NCI-H82 (cell line): Measurements from ENCODE around the gene ATP6V1G3.

Experiments used
- DNase-seq: peaks from one replicate; lab custom pipeline; 2025; lab: John Stamatoyannopoulos, UW

Gene ATP6V1G3, protein sequence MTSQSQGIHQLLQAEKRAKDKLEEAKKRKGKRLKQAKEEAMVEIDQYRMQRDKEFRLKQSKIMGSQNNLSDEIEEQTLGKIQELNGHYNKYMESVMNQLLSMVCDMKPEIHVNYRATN

DNA sequence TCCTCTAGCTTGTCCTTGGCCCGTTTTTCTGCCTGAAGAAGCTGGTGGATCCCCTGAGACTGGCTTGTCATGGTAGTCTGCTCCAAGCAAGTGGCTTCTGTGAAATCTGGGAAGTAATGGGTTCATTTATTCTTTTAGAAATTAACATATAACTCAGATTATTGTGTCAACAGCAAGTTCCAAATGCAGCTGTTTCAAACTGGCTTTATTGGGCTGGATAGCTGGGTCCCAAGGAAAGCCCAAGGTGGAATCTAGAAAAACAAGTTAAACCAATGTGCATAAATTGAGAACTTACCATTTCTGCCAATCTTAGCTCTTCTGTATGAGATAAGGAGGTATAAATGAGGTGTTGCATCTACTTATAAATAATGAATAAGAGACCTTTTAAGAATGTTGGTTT lies at the start of gene ATP6V1G3:
ATP6V1G3 (minus strand) TSS at position 101 of the 400 bp plus-strand sequence; CDS start at position 71, 30 bp downstream.
- no peak for DNase-seq

DNA sequence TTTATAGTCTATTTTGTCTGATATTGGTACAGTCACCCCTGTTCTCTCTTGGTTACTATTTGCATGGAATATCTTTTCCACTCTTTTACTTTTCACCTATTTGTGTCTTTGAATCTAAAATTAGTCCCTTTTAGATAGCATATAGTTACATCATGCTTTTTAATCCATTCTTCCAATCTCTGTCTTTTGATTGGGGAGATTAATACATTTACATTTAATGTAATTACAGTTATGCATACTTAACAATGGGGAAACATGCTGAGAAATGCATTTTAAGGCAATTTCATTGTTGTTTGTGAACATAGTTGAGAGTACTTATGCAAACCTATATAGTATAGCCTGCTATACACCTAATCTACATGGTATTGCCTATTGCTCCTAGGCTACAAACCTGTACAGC lies 48.4 kb upstream of the ATP6V1G3 start:
- no peak for DNase-seq

DNA sequence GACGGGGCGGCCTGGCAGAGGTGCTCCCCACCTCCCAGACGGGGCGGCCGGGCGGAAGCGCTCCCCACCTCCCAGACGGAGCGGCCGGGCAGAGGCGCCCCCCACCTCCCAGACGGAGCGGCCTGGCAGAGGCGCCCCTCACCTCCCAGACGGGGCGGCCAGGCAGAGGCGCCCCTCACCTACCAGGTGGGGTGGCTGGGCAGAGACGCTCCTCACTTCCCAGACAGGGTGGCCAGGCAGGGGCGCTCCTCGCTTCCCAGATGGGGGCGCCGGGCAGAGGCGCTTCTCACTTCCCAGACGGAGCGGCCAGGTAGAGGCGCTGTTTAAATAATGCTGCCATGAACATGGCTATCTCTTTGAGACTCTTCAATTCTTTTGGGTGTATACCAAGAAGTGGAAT lies 43.7 kb upstream of the ATP6V1G3 start:
- DNase-seq = no peak

DNA sequence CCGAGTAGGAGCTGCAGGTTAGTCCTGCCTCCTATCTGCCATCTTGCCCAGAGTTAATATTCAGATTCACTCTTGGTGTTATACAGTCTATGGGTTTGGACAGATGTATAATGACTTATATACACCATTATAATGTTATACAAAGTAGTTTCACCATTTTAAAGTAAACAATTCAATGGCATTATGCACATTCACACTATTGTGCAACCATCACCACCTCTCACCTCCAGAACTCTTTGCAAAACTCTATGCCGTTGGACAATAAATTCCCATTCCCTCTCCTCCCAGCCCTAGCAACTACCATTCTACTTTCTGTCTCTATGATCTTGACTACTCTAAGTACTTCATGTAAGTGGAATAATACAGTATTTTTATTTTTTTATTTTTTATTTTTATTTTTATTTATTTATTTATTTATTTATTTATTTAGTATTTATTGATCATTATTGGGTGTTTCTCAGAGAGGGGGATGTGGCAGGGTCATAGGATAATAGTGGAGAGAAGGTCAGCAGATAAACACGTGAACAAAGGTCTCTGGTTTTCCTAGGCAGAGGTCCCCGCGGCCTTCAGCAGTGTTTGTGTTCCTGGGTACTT lies 42.8 kb upstream of the ATP6V1G3 start:
- DNase-seq = peak; percentile 71

DNA sequence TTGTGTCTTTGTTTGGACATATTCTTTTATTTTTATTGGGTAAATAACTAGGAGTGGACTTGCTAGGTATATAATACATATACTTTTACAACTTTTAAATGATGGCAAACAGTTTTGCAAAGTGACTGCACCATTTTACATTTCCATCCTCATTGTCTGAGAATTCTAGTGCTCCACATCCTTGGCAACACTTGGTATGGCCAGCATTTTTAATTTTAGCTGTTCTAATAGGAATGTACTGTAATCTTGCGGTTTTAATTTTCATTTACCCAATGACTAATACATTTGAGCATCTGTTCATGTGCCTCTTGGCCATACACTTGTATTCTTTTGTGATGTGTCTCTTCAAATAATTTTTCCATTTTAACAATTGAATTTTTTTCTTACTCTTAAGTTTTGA lies 37.0 kb upstream of the ATP6V1G3 start:
- no peak for DNase-seq

DNA sequence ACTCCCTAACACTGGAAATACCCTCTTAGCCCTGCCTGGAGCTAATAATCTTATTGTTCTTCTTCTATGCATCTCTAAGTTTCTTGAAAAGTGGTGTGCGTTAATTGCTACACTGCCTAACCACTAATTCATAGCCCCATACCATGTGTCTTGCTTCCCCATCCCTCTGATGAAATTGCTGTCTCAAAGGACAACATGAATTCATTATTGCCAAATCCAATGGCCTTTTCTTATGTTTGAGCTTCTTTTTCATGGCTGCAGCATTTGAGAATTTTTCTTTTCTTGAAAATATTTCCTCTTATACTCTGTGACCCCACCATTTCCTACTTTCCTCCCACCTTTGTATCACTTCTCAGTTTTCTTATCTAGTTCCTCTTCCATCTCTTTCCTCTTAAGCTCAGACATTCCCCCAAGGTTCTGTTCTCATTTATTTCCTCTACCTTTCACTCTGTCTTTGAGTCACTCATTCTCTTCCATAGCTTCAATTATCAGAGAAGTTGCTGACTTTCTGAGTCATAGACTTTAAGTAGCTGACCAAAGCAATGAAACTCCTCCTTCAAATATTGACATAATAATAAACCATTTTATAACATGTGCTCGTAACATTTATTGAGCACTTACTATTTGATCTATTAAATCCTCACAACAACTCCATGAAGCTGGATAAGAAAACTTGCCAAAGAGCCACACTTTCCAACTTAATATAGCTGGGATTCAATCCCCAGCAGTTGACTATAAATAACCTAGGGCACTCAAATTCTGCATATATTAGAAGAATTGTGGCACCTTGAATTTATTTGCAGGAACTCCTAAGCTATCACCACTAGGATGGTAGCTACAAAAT lies 35.5 kb upstream of the ATP6V1G3 start:
- no peak for DNase-seq

DNA sequence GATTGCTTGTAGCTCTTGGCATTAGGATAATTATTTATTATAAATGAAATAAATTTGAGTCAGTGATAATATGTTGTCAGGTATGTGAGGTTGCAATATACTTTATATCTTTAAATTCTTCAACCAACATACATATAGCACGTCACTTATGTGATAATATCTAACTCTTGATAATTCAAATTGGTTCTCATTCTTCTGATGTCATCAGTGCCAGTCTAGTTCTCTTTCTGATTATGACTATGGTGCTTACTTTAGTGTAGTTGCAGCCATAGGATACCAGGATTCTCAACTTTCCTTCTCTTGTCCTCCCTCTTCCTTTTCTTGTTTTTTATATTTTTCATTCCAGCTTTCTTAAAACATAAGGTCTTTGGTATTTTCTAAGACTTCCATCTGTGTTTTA lies 34.8 kb upstream of the ATP6V1G3 start:
- DNase-seq = no peak

DNA sequence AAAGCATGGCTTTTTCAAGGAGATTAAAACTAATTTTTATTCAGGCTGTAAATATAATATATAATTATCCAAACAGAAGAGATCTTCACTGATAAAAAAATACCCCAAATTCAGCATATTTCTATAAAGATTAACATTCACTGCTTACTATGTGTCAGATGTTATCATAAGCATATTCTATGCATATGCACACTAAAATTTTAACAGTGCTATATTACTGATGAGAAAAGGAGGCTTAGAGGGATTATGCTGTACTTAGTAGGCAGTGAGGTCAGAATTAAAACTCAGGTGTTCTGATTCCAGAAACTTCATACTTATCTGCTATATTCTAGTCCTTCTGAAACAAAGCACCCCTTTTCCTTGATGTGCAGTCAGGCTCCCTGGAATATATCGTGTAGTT lies 33.8 kb upstream of the ATP6V1G3 start:
- peak; percentile 41 for DNase-seq

DNA sequence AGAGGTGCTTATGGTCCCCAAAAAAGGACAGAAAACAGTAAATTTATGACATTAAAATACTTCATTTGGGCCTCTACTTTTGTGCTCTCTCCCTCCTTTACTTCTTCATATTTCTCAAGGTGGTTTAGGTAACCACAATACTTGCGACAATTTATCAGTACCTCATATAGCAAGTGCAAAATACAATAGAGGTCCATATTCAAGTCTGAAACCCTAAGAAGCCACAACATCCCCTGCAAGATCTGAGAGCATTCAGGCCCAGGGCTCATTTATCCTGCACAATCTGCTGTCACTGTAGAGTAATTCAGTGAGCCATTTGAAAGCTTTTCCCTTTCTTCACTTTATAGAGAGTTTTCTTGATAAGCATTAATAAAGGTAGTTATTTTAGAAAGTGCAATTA lies 24.2 kb upstream of the ATP6V1G3 start:
- DNase-seq = no peak

DNA sequence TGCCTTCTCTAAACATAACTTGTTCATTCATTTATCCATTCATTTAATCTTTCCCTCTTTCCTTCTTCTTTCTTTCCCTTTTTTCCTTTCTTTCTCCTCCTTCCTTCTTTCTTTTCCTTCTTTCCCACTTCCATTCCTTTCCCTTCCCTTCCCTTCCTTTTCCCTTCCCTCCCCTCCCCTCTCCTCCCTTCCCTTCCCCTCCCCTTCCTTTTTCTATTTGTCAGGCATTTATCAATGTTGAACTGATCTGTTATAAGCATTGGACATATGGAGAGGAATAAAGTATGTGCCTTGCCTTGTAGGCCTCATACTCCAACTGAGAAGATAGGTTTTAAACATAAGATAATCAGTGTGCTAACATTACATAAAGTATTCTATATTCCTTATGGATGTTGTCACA lies 23.7 kb upstream of the ATP6V1G3 start:
- no peak for DNase-seq

DNA sequence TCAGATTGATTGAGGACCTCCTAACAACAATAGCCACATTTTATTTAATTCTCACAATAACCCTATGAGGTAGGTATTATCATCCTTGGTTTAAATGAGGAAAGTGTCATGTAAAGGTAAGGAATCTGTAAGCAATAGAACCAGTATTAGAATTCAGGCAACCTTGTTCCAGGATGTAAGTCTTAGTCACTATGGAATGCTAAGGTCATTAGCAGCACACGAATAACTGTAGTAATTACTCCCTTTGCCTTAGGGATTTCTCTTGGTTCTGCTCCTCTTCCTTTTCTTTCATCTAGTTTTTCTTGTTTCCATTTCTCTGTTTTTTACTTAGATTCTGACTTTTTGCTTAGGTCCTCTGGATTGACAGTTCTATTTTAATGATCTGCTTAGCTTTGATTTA lies 23.1 kb upstream of the ATP6V1G3 start:
- DNase-seq = no peak

DNA sequence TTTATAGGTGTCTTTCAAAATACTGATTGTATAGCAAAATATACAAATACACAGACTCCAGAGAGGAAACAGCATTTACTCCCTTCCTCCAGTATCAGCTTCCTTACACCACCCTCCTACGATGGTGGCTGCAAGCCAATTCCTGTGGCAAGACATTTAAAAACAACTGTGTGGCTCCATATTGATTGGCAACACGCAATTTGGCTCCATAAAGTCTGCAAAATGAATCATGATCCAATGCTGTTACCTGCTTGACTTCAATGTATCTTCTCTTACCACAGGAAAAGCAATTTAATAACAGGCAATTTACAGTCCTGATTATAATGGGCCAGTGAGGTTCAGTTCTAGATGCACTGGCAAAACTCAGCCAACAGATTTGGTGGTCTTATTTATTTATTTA lies 19.7 kb upstream of the ATP6V1G3 start:
- no peak for DNase-seq

DNA sequence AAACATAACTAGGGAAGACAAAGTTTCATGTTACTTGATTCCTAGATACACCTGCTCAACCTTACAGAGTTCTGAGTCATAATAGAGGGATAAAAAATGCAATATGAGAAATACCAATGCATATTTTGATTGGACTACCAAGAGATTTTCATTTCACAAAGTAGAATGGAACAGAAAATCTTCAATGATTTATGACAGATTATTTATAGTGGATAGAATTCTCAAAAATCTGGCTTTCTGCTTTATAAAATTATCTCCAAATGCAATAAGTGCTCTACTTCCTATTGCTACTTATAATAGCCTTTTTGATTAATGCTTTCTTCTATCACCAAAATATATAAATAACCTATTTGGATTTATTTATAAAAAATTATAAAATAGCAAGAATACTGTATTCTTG lies 18.9 kb upstream of the ATP6V1G3 start:
- DNase-seq = no peak

DNA sequence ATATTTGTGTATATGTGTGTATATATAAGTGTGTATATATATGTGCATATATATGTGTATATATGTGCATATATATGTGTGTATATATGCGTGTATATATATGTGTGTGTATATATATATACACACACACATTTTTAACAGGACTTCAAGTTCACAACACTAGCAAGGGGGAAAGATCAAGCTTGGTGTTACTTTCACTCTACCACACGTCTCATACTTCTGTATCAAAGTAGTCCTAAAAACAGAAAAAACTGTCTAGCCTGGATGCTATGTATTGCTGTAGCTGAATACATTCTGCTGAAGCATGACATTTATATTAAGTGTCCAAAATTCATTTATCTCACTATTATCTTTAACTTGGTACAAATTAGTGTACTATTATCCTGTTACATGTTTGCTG lies 17.9 kb upstream of the ATP6V1G3 start:
- no peak for DNase-seq

DNA sequence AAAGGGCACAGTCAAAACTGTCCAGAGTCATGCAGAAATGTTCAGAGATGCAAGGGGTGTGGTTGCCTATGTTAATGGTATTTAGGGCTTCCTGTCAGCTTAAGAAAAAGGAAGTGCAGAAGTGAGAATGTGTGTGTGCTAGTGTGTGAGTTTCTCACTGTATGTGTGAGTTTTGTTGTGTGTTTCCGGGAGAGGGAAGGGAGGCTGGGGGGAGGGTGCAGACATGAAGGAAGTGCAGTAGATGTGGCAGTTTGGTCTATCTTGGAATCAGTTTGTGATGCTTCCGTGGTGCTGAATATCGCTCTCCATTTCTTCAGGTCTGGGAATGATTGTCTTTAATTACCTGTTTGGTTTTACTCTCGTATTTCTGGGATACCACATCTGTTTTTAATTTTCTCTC lies 16.5 kb upstream of the ATP6V1G3 start:
- DNase-seq = no peak

DNA sequence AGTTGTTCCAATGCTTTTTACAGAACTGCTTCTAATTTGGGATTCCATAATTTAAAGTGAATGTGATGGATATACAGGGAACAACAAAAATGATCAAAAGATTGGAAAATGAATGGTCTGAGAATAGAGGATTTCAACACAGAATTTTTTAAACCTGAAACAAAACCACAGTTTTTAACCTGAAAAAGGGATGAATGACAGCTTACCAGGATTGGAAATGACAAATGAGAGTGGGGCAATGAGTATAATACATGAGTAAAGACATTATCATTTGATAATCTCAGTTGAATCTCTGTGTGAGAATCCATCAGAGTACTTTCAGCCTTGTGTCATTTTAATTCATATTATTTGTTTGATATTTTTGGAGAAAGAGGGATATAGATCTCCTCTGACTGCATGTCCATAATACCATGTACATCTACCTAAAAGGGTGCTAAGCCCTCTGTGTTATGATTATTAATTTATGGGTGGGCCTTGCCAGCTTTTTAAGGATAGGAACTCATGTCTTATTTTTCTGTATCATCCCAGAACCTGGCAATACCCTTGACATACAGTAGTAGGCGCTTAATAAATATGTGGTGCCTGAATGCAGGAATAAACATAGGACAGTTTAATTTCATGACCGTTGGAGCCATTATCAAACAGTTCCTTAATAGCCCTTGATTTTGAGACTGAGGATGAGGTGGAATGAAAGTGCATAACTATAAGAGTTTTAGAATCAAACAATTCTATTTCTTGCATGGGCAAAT lies 12.4 kb upstream of the ATP6V1G3 start:
- DNase-seq = no peak

DNA sequence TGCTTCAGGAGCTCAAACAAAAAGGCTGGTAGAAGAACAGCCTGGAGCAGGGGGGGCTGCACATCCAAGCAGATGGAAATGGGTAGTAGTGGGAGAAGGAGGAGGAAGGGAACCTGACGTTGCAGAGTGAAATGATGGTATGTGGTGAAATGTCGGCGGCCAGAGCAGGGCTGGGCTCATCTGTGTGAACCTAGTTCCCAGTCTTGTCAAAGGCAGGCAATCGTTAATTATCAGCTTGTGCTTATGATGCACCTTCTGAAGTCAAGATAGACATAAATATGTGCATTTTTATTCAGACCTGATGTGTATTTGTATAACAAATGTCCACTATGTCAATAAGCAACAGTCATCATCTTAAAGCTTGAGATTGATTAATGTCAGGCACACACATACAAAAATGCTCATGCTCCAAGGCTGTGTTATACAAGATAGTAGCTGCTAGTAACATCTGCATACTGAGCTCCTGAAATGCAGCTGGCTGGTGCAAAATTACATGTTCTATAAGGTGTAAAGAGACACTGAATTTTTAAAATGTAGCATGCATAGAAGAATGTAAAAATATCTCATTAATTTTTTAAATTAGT lies 10.6 kb upstream of the ATP6V1G3 start:
- DNase-seq = no peak

DNA sequence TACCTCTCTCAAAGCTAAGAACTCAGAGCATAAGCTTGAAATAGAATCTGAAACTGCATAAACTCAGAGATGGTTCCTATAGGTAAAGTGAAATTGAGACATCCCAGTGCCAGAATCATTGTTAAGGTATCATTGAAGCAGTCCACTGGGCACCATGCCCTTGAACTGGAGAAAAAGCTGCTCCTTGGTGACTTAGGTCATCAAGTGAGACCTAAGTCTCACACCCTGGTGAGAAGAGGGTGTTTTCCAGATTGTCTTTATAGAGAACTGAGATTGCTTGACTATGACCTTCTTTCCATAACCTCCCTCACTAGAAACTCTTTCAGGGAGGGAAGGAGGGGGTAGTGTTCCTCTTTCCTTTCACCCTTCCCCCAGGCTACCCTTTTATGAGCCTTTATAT lies 9.4 kb upstream of the ATP6V1G3 start:
- no peak for DNase-seq

DNA sequence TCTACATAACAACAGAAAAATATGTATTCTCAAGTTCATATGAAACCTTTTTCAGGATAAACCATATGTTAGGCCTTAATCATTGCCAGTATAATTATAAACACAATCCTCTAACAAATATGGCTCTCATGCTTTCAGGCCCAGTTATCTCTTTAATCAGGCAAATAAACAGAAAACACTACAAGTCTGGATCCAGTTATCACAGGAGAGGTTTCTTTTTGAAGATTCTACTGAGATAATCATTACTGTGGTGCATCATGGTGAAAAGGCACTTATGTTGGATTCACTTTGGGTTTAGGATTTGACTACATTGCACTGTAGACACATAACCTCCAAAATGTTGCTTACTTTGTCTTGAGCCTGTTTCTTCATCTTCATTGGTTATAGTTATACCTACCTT lies 8.4 kb upstream of the ATP6V1G3 start:
- no peak for DNase-seq

DNA sequence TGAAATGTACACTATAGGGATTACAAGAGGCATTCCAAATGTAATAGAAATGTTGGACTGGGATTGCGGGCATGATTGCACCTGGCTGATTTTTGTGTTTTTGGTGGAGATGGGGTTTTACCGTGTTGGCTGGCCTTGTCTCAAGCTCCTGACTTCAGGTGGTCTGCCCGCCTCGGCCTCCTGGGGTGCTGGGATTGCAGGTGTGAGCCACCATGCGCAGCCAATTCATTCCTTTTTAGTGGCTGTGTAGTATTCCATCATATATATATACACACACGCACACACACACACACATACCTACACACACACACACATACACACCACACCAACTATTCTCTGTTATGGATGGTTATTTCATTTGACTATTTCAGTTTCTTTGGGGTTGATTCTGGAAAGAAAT lies 4.7 kb upstream of the ATP6V1G3 start:
- no peak for DNase-seq

DNA sequence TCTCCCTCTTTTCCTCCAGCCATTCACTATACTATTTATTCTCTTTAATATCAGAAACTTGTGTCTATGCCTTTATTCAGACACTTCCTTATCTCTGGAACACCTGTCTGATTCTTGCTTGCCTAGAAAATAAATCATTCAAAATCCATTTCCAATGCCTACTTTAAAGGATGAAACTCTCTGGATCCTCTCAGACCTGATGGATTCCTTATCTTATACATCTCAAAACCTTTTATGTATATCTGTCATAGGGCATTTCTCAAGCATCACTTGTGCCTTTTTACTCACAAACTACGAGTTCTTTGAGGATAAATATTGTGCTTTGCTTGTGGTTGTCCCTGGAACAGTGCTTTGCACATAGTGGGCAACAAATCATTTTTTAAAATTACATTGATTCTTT lies 3.8 kb upstream of the ATP6V1G3 start:
- no peak for DNase-seq

DNA sequence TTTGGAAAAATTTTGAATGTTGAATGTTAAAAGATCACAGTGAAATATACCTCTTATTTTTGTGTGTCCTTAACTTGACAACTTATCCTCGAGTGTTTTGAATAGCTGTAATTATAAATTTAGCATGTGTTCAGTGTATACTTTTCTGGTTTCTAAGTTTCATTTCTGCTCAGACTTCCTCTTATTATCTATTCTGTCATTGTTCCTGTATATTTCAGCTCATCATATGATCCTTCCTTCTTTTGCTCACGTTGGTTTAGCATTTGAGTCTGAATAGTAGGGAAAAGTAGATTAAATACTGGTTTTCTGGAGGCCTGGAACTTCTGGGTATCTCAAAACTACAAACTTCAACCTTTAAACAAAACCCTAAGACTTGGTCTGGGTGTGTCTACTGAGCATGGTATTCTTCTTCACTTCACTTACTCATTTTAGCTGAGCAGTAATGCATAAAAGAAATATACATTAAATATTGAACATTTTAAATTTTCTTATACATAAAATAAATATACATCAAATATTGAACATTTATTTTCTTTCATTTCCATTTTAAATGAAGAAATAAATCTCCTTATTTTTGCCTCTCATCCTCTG lies 3.3 kb upstream of the ATP6V1G3 start:
- DNase-seq = no peak
